ENCODE data around the gene ARHGEF2.

The ARHGEF2 gene

GRCh38 chr1:155982106-155982505 lies 3.8 kb upstream of the ARHGEF2 start:
- no peak for DNase-seq
- TF ChIP-seq GATA1 (IDR thresholded peaks at IDR 0.05; ENCODE audit: low read depth, low read length), result no peak
- TF ChIP-seq POLR2A (IDR thresholded peaks at IDR 0.05; ENCODE audit: low read length), result no peak

- DNase-seq, result peak; percentile 67 to 77
- TF ChIP-seq GATA1 (IDR thresholded peaks at IDR 0.05; ENCODE audit: low read depth, low read length), result no peak
- TF ChIP-seq POLR2A (IDR thresholded peaks at IDR 0.05; ENCODE audit: low read length), result no peak
Measured at GRCh38 chr1:155981266-155982088, 3.1 kb upstream of the ARHGEF2 start.

DNA sequence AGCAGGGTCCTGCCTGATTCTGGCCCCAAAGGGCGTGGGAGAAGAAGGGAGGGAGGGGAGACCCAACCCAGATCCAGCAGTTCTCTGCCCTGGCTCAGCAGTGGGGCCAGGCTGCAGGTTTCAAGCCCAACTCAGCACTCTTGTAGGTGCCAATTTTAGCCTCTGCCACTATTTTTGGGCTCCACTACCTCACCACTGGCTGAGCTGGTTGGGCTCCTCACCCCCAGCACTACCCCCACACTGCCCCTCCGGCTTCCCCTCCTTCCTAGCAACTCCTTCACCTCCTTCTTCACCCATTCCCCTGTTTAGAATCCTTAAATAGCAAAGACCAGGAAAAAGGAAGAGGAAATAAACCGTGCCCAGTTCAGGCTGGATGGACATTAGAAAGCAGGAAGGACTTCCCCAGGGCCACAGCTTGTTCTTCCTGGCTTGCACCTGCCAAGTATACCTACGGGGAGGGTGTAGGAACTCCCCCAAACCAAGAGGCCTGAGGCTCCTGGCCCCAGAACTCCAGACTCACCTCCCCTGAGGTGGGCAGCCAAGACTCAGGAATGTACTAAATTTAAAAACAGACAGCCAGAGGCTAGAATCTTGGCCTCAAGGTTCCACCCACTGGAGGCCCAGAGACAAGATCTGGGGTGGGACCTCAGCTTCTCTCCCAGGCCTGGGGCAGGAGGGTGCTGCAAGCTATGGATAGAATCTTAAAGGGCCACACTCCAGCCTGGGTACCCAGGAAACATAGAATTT lies 1.4 kb upstream of the ARHGEF2 start:
- TF ChIP-seq POLR2A (IDR thresholded peaks at IDR 0.05; ENCODE audit: low read length), result peak; percentile 57
- no peak for TF ChIP-seq GATA1 (IDR thresholded peaks at IDR 0.05; ENCODE audit: low read depth, low read length)
- DNase-seq, result peak; percentile 86 to 88

- DNase-seq, result peak; percentile 28 to 58
- TF ChIP-seq POLR2A (IDR thresholded peaks at IDR 0.05; ENCODE audit: low read length) (no peak), GATA1 (IDR thresholded peaks at IDR 0.05; ENCODE audit: low read depth, low read length) (no peak)
Measured at GRCh38 chr1:155978973-155979429, 654 bp upstream of the ARHGEF2 start.

DNA sequence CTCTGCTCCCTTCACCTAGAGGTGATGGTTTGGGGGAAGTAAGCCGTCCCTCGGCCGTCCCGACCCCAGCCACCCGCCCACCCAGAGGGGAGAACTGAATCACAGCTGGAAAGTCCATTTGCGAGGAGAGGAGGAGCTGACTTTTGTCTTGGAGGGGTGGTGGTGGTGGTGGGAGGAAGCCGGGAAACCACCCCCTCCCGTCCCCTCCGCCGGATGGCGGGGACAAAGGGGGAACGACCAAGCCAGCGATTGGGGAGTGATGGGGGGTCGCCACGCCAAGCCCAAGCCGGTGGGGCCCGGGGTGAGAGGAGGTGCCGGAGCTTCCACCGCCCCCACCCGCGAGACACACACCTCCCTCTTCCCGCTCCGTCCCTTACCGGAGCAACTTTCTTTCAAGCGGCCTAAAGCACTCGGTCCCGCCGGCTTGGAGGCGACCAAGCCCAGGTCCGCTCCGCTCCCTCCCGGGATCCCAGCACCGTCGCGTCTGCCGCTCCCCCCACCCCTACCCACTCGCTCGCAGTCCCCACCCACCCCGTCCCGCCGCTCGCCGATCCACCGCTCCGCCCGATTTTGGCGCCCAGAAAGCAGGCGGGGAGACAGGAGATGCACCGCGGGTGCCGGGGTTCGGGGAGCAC lies 540 bp downstream of the ARHGEF2 start:
- DNase-seq, result peak; percentile 58 to 74

GRCh38 chr1:155976913-155977689 lies 1.2 kb downstream of the ARHGEF2 start:
- TF ChIP-seq POLR2A (IDR thresholded peaks at IDR 0.05; ENCODE audit: low read length), result peak; percentile 80
- TF ChIP-seq GATA1 (IDR thresholded peaks at IDR 0.05; ENCODE audit: low read depth, low read length), result no peak
- peak; percentile 62 to 66 for DNase-seq

More for the DNA sequence above, 540 bp downstream of the ARHGEF2 start:
- TF ChIP-seq GATA1 (IDR thresholded peaks at IDR 0.05; ENCODE audit: low read depth, low read length), result no peak
- TF ChIP-seq POLR2A (IDR thresholded peaks at IDR 0.05; ENCODE audit: low read length), result no peak

GRCh38 chr1:155976062-155976912 lies 2.1 kb downstream of the ARHGEF2 start:
- peak; percentile 87 to 89 for DNase-seq
- no peak for TF ChIP-seq GATA1 (IDR thresholded peaks at IDR 0.05; ENCODE audit: low read depth, low read length)
- no peak for TF ChIP-seq POLR2A (IDR thresholded peaks at IDR 0.05; ENCODE audit: low read length)

GRCh38 chr1:155975375-155976061 lies 2.8 kb downstream of the ARHGEF2 start:
- DNase-seq, result no peak
- TF ChIP-seq POLR2A (IDR thresholded peaks at IDR 0.05; ENCODE audit: low read length) (no peak), GATA1 (IDR thresholded peaks at IDR 0.05; ENCODE audit: low read depth, low read length) (no peak)

DNA sequence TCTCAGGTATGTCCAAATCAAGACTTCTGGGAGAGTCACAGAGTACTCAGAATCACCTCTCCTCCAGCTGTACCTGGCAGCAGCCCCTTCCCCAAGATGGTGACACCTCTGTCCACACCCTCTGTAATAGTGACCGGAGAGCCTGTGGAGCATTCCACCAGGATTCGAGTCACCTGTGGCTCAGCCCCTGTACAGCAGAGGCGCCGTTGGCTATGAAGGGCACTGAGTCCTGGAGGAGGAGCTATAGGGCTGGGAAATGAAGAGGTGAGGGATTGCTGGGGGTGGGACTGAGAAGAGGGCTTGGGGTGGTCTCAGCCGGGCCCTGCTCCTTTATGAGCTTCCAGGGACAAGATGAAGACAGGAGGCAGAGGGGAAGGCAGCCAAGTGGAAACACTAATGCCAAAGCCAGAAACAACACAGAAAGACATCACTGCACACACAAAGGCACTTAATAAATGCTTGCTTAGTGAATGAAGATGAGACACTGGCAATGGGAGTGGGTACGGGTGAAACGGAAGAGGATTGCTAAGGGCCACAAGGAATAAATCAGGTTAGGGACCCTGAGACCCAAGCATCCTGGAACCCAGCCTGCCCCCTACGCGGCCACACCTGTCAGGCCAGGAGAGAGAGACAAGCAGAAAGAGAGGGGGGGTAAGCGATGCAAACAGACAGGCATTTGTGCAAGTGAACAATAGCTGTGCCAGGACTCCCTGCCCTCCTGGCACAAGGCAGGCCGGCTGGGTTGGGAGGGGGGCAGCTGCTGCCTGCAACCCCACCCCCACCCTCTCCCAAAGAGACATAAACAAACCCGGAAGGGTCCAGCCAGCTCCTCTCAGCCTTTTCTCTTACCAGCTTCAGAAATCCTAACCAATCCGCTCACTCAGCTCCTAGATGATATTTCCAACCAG lies 3.9 kb downstream of the ARHGEF2 start:
- DNase-seq, result no peak
- TF ChIP-seq GATA1 (IDR thresholded peaks at IDR 0.05; ENCODE audit: low read depth, low read length) (no peak), POLR2A (IDR thresholded peaks at IDR 0.05; ENCODE audit: low read length) (no peak)

DNA sequence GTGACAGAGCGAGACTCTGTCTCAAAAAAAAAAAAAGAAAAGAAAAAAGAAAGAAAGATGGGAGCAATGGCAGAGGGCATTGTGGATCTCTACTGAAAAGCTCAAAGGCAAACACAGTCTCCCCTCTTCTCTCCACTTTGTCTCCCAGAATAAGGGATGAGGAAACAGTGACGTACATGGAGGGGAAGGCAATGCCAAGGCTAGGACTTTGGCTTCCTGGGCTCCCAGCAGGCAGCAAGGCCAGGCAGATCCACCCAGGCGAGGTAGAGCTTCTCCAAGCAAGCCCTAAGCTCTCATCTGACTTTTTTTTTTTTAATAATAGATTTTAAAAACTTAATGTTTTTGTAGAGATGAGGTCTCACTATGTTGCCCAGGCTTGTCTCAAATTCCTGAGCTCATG lies 4.6 kb downstream of the ARHGEF2 start:
- DNase-seq, result no peak
- no peak for TF ChIP-seq POLR2A (IDR thresholded peaks at IDR 0.05; ENCODE audit: low read length)
- no peak for TF ChIP-seq GATA1 (IDR thresholded peaks at IDR 0.05; ENCODE audit: low read depth, low read length)
